GM12864 (cell line): ENCODE results near the gene UBE2S.
A peak's percentile ranks its signal among the peaks of the same experiment; 100 is the strongest.

ENCODE experiments used
- DNase-seq: peaks from one replicate; pipeline ENCODE4 v3.0.0-alpha.2; 2011; ENCODE audit warnings: low read depth
- H3K4me3 ChIP-seq: 2 replicates; pipeline ENCODE4 v1.5.1; 2011; ENCODE audit warnings: mild to moderate bottlenecking, low read depth, low read length, control low read depth
- TF ChIP-seq, protein P1 (sequence below): IDR thresholded peaks from 2 replicates; pipeline ENCODE4 v1.5.1; 2011; ENCODE audit warnings: low read depth, mild to moderate bottlenecking, moderate library complexity, low read length, control low read depth, inconsistent platforms; ENCODE audit errors: missing control alignments

Gene UBE2S

GRCh38 chr19:55384920-55385723 lies 22.5 kb downstream of the UBE2S start:
- TF ChIP-seq, protein P1, sequence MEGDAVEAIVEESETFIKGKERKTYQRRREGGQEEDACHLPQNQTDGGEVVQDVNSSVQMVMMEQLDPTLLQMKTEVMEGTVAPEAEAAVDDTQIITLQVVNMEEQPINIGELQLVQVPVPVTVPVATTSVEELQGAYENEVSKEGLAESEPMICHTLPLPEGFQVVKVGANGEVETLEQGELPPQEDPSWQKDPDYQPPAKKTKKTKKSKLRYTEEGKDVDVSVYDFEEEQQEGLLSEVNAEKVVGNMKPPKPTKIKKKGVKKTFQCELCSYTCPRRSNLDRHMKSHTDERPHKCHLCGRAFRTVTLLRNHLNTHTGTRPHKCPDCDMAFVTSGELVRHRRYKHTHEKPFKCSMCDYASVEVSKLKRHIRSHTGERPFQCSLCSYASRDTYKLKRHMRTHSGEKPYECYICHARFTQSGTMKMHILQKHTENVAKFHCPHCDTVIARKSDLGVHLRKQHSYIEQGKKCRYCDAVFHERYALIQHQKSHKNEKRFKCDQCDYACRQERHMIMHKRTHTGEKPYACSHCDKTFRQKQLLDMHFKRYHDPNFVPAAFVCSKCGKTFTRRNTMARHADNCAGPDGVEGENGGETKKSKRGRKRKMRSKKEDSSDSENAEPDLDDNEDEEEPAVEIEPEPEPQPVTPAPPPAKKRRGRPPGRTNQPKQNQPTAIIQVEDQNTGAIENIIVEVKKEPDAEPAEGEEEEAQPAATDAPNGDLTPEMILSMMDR: no peak
- DNase-seq: peak; percentile 85
- peak overlapping the region; percentile 66 for H3K4me3 ChIP-seq

DNA sequence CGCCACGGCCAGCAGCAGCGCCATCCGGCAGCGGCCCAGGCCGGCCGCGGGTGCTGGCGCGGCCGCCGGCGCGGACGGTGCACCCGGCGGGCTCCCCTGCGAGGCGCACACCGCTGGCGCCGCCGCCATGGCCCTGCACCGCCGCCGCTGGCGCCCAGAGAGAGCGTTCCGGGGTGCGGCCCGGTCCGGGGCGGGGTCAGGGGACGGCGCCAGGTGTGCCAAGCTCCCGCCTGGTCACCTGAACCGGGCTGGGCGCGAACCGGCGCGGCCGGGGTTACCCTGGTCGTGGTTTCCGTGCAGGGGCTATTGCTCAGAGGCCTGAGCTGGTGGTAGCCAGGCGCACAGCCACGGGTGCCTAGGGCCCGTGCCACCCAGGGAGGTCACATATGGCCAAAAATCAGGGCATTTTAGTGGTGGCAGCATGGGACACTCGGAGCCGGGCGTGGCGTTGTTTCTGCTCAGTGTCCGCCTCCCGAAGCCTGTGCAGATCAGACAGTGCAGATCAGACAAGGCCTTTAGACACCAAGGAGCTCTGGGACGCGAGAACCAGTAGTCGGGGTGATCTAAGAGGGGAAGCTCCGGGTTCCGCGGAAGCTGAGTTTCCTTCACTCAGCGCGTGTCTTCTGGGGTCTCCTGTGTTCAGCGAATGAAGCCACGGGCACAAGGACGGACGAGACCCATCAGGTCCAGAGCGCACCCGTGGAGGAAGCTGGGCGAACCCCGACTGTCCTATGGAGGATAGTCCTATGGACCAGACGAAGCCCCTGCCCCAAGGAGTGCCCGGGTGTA lies 23.3 kb downstream of the UBE2S start, which contains the start of gene TMEM238:
TSS of gene TMEM238 (minus strand) at position 162 of the 789 bp plus-strand sequence. CDS start at position 129, 33 bp downstream.
- DNase-seq: no peak
- TF ChIP-seq, protein P1: no peak
- peak within 1 kb of the TSS; percentile 67 for H3K4me3 ChIP-seq

DNA sequence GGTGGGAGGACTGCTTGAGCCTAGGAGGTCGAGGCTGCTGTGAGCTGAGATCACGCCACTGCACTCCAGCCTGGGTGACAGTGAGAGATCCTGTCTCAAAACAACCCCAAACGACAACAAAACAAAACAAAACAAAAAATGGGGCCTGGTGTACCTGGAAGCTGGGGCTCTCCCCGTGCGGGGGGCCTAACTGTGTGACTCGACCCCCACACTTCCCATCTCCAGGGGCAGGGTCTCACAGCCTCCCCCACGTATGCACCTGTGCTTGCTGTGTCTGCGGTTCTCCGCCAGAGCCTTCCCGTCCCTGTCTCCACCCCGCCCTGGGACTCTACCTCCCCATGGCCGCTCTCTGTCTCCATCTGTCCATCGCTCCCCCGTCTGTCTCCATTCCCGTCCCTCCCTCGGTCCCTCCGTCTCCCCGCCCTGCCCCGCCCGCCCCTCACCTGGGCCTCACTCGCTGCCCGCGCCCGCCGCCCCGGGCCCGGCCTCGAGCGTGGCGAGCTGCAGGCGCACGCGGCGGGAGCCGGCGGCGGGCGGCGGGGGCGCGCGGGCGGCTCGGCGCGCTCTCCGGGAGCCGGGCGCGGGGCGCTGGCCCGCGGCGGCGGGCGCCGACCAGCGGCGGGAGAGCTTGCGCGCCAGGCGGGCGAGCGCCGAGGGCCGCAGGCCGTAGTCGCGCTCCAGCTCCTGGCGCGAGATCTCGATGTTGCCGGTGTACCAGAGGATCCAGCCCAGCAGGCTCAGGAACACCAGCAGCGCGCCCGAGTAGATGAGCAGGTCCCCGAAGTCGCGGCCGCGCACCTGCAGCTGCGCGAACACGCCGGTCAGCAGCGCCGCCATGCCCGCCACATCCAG lies 24.1 kb downstream of the UBE2S start:
- peak overlapping the region; percentile 67 for H3K4me3 ChIP-seq
- DNase-seq: no peak
- TF ChIP-seq, protein P1: peak; percentile 16

GRCh38 chr19:55382522-55383054 lies 25.0 kb downstream of the UBE2S start:
- DNase-seq: no peak
- peak overlapping the region; percentile 67; the same call in 1 of the 2 replicates for H3K4me3 ChIP-seq
- TF ChIP-seq, protein P1: no peak

GRCh38 chr19:55382013-55382412 lies 25.6 kb downstream of the UBE2S start:
- H3K4me3 ChIP-seq: no peak overlapping the region
- no peak for DNase-seq
- TF ChIP-seq, protein P1: no peak

DNA sequence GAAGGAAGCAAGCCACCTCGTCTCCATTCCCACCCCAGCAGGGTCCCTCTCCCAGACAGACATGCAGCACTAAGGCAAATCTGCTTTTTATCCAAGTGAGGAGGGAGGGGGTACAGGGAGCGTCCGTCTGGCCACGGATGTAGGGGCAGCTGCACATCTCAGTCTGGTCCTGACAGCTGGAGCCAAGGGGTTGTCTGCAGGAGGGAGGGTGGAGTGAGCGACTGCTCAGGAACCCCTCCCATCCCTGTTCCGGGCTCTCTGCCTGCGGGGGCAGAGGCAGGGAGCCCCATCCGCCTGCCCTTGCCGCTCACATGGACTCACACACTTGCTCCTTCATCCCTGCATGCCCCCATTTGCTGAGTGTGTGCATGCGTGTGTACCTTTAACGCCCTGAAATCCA lies 28.4 kb downstream of the UBE2S start:
- TF ChIP-seq, protein P1: no peak
- no peak overlapping the region for H3K4me3 ChIP-seq
- DNase-seq: no peak
